Measurements from ENCODE around the gene CDC37. TPM values are rescaled to one million over a fixed set of nuclear protein-coding genes. Genes with fewer than 3 reads are reported as not detected.

Gene CDC37
- total and polyA plus RNA-seq, 5 donors from 2014 or later = 53.4 to 229 (median 64.6) TPM

DNA sequence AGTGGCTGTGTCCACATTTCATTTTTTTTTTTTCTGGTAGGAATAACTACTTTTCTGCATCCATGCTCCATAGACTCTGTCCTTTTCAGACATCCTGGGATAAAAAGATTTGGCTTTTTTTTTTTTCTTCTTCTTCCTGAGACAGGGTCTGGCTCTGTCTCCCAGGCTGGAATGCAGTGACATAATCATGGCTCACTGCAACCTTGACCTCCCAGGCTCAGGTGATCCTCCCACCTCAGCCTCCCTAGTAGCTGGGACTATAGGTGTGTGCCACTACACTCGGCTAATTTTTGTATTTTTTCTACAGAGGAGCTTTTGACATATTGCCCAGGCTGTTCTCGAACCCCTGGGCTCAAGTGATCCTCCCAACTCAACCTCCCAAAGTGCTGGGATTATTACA, 59.8 kb downstream of the CDC37 start:
- H3K4me1 Mint-ChIP-seq = peaks cover 0 to 22% (median 14%) of the 10 kb centered on the region in 4 donors
- no peak overlapping the region for H3K27ac ChIP-seq (ENCODE audit: insufficient read depth, low read length, poor library complexity, severe bottlenecking)
- peak overlapping the region in 1 of 4 donors; percentile 64 for H3K4me3 Mint-ChIP-seq
- H3K9me3 Mint-ChIP-seq = no peaks in the 10 kb centered on the region
- H3K9me3 ChIP-seq (ENCODE audit: control insufficient read depth in 2 of 2, low read length in 2 of 2) = no peaks in the 10 kb centered on the region
- H3K36me3 ChIP-seq (ENCODE audit: control insufficient read depth, insufficient read depth, low read length) = no peaks in the 10 kb centered on the region
- H3K27ac Mint-ChIP-seq = no peak overlapping the region
- DNase-seq (no peak), ATAC-seq (ENCODE audit: low read depth in 2 of 2) (no peak)
- no peaks in the 10 kb centered on the region for H3K27me3 ChIP-seq (ENCODE audit: control insufficient read depth, insufficient read depth, low read length)
- no peak overlapping the region for H3K4me3 ChIP-seq (ENCODE audit: low read depth, low read length)
- H3K4me1 ChIP-seq (ENCODE audit: control insufficient read depth, insufficient read depth, low read length, poor library complexity, severe bottlenecking) = peaks cover 18% of the 10 kb centered on the region
- H3K27me3 Mint-ChIP-seq = no peaks in the 10 kb centered on the region
- no peaks in the 10 kb centered on the region for H3K36me3 Mint-ChIP-seq

Other genes with a start within 250 kb of the CDC37 start
- gene DNMT1, start 208.6 kb downstream of the CDC37 start, total RNA-seq = 259 TPM
- gene DNMT1, start 208.6 kb downstream of the CDC37 start, polyA plus RNA-seq = 100 to 1,000 TPM in 1 of 4 donors, 10 to 100 TPM in 3; 78.8 to 103 (median 97.6) TPM
- gene S1PR2, start 172.2 kb downstream of the CDC37 start, total RNA-seq = 20.9 TPM
- 1 to 10 TPM; 2.9 to 3.8 (median 3.2) TPM for gene S1PR2, start 172.2 kb downstream of the CDC37 start, polyA plus RNA-seq
- gene MRPL4, start 151.3 kb downstream of the CDC37 start, total RNA-seq = 37.0 TPM
- gene MRPL4, start 151.3 kb downstream of the CDC37 start, polyA plus RNA-seq = 10 to 100 TPM; 24.9 to 36.6 (median 32.4) TPM
- gene ICAM1, start 132.4 kb downstream of the CDC37 start, total RNA-seq = 13.7 TPM
- gene ICAM1, start 132.4 kb downstream of the CDC37 start, polyA plus RNA-seq = 1 to 10 TPM; 4.8 to 8.2 (median 6.9) TPM
- 0.67 TPM for gene ICAM4, start 116.6 kb downstream of the CDC37 start, total RNA-seq
- under 1 TPM; 0.20 to 0.67 (median 0.41) TPM for gene ICAM4, start 116.6 kb downstream of the CDC37 start, polyA plus RNA-seq
- 0.20 TPM for gene ICAM5, start 113.6 kb downstream of the CDC37 start, total RNA-seq
- not detected for gene ICAM5, start 113.6 kb downstream of the CDC37 start, polyA plus RNA-seq
- gene ZGLP1, start 93.7 kb downstream of the CDC37 start, total RNA-seq = 2.8 TPM
- under 1 TPM in 1 of 4 donors, not detected in 3; 0.32 TPM for gene ZGLP1, start 93.7 kb downstream of the CDC37 start, polyA plus RNA-seq
- gene FDX2, start 87.5 kb downstream of the CDC37 start, total RNA-seq = 3.5 TPM
- gene FDX2, start 87.5 kb downstream of the CDC37 start, polyA plus RNA-seq = 10 to 100 TPM; 13.1 to 16.5 (median 13.5) TPM
- 39.0 TPM for gene RAVER1, start 70.0 kb downstream of the CDC37 start, total RNA-seq
- 10 to 100 TPM; 10.6 to 13.6 (median 10.7) TPM for gene RAVER1, start 70.0 kb downstream of the CDC37 start, polyA plus RNA-seq
- gene ICAM3, start 63.9 kb downstream of the CDC37 start, total RNA-seq = 218 TPM
- gene ICAM3, start 63.9 kb downstream of the CDC37 start, polyA plus RNA-seq = 100 to 1,000 TPM; 239 to 288 (median 270) TPM
- 304 TPM for gene TYK2, start 23.0 kb downstream of the CDC37 start, total RNA-seq
- 10 to 100 TPM; 50.3 to 58.3 (median 53.9) TPM for gene TYK2, start 23.0 kb downstream of the CDC37 start, polyA plus RNA-seq
- gene PDE4A, start 17.0 kb upstream of the CDC37 start, total RNA-seq = 16.6 TPM
- 1 to 10 TPM in 3 of 4 donors, under 1 TPM in 1; 0.86 to 4.2 (median 3.5) TPM for gene PDE4A, start 17.0 kb upstream of the CDC37 start, polyA plus RNA-seq
- gene KEAP1, start 99.8 kb upstream of the CDC37 start, total RNA-seq = 26.2 TPM
- gene KEAP1, start 99.8 kb upstream of the CDC37 start, polyA plus RNA-seq = 10 to 100 TPM; 45.0 to 75.1 (median 56.3) TPM
- gene S1PR5, start 113.9 kb upstream of the CDC37 start, total RNA-seq = not detected
- under 1 TPM in 3 of 4 donors, not detected in 1; 0.17 to 0.31 (median 0.30) TPM for gene S1PR5, start 113.9 kb upstream of the CDC37 start, polyA plus RNA-seq
- 62.4 TPM for gene ATG4D, start 140.4 kb upstream of the CDC37 start, total RNA-seq
- gene ATG4D, start 140.4 kb upstream of the CDC37 start, polyA plus RNA-seq = 10 to 100 TPM; 14.0 to 17.0 (median 14.7) TPM
- gene KRI1, start 162.5 kb upstream of the CDC37 start, total RNA-seq = 34.6 TPM
- gene KRI1, start 162.5 kb upstream of the CDC37 start, polyA plus RNA-seq = 10 to 100 TPM in 3 of 4 donors, 1 to 10 TPM in 1; 8.6 to 13.8 (median 12.0) TPM
- gene CDKN2D, start 165.4 kb upstream of the CDC37 start, total RNA-seq = 57.0 TPM
- 100 to 1,000 TPM in 3 of 4 donors, 10 to 100 TPM in 1; 92.6 to 125 (median 113) TPM for gene CDKN2D, start 165.4 kb upstream of the CDC37 start, polyA plus RNA-seq
- gene AP1M2, start 183.8 kb upstream of the CDC37 start, total RNA-seq = not detected
- gene AP1M2, start 183.8 kb upstream of the CDC37 start, polyA plus RNA-seq = not detected
- gene SLC44A2, start 222.0 kb upstream of the CDC37 start, total RNA-seq = 236 TPM
- gene SLC44A2, start 222.0 kb upstream of the CDC37 start, polyA plus RNA-seq = 100 to 1,000 TPM; 225 to 280 (median 255) TPM

Data from CD4-positive, CD25-positive, alpha-beta regulatory T cell (primary cell).